Hepatic stellate cell (primary cell): ENCODE measurements around the gene LGMN.
"Not testable (repeated sequence)": the region's sequence is repeated elsewhere in the genome, so short reads cannot be mapped to it uniquely, and the experiment has no call there.

Source experiments
- DNase-seq: peaks from one replicate; pipeline ENCODE4 v3.0.0; 2011; ENCODE audit warnings: low spot score

LGMN gene

DNA sequence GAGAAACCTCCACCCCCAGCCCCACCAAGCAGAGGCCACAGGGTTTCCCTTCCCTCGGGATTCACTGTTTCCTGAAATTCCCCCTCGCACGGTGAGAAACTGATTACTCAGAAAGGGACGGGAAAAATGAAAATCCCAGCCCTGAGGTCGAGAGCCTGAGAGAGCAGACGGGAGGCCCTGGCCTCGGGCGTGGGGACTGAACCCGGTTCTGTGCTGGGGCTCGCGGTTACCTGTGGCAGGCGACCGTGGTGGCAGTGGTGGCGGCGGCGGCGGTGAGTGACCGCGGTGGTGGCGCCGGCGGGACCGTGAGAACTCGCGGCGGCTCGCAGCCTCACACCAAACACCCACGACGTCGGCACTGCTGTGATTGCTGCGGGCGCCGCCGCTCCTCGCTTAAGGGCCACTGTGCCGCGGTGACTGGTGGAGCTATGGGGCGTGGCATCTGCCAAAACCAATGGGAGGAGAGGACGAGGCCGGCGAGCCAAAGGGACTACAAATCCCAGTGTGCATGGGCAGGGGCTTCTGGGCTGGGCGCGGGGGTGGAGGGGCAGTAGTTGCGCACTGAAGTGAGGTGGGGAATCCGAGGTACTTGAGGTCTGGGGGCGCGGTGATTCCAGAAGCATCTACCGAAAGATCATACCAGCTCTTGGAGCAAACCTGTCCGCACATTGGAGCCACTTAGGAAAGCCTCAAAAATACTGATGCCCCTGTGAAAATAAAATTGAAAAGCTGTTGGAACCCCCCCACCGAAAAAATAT is at the start of gene LGMN:
TSS of gene LGMN (minus strand) at position 369 of the 758 bp plus-strand sequence. CDS start 15,841 bp downstream, outside the sequence.
- DNase-seq, result peak; percentile 92

DNA sequence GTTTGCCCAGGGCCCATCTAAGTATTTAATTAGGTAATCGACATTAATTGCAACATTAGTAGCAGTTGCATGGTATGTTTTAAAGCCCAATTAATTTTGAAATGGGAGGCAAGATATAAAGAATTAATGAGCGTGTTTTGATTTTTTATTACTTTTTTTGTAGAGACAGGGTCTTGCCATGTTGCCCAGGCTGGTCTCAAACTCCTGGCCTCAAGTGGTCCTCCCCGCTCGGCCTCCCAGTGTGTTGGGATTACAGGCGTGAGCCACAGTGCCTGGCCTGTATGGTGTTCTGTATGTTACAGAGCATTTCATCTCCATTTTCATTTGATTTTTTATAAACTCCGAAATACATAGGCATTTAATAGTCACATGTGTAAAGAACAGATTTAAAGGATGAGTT is 46.5 kb upstream of the LGMN start:
- no peak for DNase-seq

DNA sequence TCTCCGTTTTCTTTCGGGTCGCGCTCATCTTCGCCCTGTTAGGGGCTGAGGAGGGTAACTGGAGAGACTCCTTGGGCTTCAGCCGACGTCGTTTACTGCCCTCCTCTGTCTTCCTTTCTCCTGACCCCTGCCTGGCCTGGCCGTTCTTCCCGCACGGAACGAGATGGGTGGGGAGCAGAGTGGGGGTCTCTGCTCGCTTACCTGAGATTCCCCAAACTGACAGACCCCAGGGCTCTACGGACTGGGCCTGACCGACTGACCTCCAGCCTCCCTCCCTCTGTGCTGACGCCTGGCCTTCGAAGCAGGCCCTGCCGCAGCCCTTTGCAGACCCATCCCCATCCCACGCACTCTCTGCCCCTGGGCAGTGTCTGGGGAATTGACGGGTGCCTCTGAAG is 46.1 kb upstream of the LGMN start:
- DNase-seq, result no peak

DNA sequence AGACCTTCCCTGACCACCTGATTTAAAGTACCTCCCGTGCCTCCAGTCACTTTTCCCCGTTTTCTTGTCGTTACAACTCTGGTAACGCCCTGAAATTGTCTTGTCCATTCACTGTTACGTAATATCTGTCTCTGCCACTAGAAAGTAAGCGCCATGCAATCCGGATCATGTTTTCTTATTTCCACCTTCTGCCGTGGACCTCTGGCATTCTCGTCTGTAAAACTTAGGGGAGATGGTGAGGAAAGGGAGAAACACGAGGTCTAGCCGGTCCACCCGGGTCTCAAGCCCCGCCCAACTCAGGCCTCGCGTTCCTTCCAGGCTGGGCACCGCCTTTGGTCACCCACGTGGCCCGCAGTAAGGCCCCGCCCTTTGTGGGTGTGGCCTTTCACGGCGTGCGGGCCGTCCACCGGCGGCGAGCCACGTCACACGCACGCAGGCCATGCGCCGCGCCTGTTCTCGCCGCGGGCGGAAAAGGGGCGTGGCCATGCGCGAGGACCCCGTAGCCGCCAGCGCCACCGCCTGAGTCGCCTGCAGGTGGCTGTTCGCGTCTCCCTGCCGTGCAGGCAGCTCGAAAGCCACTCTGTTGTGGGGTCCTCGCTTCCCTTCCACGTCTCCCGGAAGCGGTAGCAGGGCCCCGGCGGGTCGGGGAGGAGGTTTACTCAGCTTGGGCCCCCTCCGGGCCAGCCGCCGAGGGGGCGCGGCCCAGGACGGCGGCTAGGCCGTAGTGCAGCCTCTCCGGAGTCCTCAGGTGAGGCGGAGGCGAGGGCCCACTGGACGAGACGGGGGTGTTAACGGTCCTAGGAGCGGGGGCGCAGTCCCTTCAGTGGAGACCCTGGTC is 45.5 kb upstream of the LGMN start, which contains the start of gene GOLGA5:
TSS of gene GOLGA5 (plus strand) at position 597 of the 838 bp plus-strand sequence. CDS start 3,133 bp downstream, outside the sequence.
- peak; percentile 88 for DNase-seq

DNA sequence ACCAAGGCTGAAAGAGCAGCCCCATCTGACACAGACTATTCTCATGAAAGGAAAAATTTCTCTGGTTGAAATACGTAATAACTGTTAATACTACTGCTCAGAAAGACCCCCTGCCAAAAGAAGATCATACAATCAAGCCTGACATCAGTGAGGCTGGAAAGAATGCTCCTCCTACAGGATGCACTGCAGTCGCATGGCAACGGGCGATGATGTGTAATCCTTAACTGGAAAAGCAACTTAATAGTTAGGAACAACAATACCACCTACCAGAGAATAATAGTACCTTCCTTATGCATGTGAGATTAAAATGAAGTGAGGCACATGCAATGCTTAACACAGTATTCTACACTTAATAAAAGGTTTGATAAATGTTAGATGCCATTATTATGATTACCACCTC is 44.5 kb upstream of the LGMN start:
- DNase-seq, result no peak

DNA sequence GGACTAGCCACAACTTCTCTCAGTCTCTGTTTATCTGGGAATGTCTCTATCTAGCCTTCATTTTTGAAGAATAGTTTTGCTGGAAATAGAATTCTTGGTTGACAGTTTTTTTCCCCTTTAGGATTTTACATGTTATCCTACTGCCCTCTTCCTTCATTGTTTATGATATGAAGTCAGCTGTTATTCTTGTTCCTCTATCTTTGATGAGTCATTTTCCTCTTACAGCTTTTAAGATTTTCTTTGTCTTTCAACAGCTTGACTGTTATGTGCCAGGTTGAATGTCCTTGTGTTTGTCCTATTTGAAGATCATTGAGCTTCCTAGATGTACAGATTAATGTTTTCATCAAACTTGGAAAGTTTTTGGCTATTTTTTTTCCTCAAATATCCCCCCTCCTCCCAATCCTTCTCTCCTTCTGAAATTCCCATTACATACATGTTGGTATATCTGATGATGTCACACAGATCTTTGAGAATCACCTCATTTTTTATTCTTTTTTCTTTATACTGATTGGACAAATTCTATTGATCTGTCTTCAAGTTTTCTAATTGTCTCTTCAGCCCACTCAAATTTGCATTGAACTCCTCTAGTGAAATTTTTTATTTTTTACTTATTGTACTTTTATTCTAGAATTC is 41.1 kb upstream of the LGMN start:
- no peak for DNase-seq

DNA sequence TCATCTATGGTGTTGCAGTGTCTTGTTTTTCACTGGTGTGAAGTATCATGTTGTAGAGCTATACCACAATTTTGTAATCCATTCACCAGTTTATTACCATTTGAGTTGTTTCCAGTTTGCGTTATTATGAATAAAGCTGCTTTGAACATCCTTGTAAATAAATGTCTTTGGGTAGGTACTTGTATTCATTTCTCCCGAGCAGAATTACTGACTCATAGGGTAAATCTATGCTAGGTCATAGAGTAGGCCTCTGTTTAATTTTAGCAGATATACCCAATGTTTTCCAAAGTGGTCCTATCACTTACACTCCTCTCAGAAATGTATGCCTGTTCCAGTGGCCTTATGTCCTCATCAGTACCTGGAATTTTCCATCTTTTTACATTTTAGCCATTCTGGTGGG is 39.1 kb upstream of the LGMN start:
- no peak for DNase-seq

DNA sequence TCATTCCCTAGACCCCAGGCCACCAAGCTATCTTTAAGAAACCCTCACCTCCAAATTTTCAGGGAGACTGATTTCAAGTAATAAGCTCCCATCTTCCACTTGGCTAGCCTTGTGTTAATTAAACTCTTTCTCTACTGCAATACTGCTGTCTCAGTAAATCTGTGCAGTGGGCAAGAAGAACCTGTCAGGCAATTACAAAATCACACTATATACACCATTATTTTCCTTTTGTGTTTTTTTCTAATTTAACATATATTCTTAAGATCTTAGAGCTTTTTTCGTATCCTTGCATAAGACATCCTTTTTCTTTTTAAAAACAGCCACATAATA is 38.0 kb upstream of the LGMN start:
- DNase-seq, result no peak

DNA sequence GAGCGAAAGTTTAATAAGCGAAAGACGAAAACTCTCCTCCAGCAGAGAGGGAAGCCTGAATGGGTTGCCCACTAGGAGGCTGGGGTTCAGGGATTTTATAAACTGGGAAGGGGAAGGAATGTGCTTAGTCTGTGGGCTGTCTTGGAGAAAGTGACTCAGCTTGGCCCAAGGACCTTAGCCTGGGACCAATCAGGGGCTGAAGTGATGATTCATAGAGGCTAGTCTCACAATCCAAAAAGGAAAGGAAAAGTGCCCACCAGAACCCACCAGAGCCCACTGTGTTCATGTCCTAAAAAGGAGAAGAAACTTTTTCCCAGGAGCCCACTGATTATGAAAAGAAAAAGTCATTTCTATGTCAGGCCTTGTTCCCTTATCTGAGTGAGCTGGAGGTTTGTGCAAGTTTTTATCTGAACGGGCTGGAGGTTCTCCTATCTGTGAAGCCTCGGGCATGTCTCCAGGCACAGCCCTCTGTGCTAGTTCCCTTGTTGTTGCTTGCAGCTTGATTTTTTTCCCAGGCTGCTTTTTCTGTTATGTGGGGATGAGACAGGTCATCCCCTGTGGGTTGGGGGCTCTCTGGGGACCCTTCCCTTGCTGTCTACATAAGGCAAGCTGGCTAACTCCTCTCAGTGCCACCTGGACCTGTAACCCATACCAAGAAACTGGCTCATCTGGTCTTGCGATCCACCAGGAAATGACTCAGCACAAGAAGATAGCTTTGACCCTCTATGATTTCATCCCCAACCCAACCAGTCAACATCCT is 37.4 kb upstream of the LGMN start:
- peak; percentile 67 for DNase-seq

DNA sequence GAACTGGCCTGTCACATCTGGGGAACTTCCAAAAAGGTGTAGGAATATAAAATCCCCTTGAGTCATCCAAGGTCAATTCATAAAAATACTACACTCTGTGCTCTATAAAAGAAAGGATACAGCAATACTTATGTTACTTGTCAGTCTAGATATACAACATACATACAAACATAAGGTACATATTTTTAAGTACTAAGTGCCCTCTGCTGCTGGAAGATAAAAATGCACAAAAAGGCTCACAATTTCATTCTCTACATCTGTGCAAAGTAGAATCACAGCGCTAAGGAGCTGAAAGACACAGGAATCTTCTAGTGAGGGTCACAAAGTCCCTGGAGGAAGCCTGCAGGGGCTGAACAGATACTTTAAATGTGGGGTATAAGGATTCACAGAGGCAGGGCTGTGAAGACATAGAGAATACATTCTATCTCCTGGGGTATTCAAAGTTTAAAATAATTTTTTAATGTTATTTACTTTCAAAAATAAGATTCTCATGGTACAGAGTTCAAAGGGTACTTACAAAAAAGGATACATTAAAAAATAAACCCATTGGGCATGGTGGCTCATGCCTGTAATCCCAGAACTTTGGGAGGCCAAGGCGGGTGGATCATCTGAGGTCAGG is 35.5 kb upstream of the LGMN start:
- peak; percentile 25 for DNase-seq

DNA sequence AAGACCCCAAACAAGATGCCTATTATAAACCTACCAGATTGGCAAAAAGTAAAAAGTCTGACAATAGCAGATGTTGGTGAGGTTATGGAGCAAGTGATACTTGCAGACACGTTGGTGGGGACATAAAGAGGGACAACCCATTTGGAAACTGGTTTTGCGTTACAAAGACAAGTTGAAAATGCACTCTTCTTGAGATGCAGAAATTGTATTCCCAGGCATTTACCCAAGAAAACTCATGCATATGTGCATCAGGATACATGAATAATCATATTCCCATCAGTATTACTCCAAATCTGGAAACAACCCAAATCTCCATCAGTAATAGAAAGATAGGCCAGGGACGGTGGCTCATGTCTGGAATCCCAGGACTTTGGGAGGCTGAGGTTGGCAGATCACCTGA is 32.9 kb upstream of the LGMN start:
- DNase-seq, result no peak

DNA sequence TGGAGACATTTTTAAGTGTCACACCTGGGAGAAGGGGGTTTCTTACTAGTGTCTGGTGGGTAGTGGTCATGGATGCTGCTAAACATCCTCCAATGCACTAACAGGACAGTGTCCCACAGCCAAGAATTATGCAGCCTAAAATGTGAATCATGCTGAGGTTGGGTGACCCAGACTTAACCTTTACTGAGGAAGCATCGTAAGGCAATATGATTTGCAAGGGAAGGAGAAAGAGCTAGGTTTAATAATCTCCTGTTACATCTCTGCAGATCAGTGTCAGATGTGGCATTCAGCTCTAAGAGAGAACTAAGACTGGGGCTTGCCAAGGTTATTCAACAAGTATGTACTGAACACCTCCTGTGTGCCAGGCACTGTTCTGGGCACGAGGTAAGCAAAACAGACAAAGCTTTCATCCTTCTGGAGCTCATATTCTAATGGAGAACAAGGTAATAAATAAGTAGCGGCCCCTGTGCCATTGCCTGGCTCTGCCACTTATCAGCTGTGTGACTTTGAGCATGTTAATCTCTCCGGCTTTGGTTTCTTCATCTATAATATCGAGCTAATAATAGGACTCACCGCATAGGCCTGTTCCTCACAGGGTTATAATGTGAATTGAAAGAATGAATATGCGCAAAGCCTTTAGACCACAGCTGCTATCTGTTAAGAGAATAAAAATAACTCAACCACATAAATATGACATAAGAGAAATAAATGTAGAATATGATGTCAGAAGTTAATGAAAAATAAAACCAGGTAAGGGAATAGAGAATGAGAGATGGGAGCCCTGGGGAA is 32.2 kb upstream of the LGMN start:
- DNase-seq, result no peak

DNA sequence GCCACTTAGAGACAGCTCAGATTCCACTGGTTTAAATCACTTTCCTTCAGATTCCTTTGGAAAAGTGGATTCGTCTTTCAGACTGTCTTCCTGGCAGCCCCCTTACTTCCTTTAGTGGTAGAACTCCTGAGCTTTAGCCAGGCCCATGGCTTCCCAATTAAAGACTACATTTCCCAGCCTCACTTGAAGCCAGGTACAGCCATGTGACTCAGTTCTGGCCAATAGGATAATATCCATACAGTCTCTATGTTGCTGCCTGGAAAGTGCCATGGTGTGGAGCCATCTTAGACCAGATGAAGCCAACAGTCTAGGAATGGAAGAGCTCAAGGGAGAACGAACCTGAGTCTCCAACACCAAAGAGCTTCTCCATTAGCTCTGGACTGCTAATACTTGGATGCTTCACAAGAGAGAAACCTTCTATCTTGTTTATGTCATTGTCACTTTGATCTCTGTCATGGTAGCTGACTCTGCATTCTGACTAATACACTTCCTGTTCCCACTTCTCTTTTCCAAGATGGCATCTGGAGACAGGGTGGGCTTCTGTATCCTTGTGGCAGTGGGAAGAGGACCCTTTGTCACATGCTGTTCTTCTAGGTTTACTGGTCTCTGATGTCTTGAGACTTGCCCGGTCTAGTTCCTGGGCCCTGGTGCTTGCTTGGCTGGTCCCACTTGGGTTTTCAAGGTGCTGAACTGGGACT is 30.6 kb upstream of the LGMN start:
- DNase-seq, result not testable (repeated sequence)

DNA sequence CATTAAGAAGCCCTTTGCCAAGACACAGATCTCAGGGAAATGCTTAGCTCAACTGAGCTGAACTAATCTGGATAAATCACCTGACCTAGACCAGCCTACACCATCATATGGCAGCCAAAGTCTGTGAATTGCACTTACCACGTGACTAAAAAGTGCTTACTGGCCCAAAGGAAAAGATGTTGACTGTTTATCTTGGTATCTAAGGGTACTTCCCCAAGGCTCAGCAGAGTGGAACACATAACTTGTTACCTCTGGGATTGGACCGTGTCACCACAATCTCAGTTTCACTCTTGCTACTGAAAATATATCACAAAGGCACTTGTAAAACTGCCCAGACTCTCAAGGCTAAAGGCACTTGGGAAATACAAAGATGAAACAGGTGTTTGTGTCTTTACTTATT is 26.9 kb upstream of the LGMN start:
- DNase-seq, result not testable (repeated sequence)

DNA sequence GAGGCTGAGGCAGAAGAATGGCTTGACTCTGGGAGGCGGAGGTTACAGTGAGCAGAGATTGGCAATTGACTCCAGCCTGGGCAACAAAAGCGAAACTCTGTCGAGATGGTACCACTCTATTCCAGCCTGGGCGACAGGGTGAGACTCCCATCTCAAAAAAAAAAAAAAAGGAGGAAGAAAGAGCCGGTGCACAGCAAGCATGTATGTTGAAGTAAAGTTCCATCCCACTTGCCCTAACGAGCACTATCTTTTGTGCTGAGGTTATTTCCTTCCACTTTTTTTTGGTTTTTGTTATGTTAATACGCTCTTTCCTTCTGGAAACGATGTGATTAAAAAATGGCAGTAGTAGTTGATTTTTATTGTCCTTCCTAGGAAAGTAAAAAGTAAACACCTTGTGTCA is 26.1 kb upstream of the LGMN start:
- no peak for DNase-seq

DNA sequence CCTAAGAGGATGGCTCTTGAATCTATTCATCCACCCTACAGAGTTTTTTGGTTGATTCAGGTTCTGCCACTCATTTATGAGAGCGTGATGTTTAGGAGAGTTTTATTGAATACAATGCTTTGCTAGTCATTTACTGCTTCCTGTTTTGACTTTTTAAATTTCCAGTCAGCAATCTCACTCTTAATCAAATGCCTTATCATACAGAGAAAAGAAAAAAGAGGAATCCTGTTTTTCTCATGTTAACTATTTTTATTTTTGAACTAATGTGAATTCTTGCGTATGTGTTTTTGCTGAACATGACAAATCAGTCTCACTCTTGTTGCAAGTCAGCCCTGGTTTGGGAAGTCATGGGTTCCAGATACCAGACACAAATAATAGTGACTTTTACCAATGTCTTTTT is 22.1 kb upstream of the LGMN start:
- DNase-seq, result no peak

DNA sequence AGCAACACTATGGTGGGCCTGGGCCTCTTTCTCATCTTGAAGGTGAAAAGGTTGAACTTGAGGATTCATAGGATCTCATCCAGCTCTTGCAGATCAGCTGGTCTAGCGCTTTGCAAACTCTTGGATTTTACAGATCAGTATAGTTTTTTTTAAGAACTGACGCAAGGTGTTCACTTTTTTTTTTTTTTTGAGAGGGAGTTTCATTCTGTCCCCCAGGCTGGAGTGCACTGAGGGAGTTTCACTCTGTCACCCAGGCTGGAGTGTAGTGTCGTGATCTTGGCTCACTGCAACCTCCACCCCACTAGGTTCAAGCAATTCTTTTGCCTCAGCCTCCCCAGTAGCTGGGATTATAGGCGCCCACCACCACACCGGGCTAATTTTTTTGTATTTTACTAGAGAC is 20.4 kb upstream of the LGMN start:
- no peak for DNase-seq

DNA sequence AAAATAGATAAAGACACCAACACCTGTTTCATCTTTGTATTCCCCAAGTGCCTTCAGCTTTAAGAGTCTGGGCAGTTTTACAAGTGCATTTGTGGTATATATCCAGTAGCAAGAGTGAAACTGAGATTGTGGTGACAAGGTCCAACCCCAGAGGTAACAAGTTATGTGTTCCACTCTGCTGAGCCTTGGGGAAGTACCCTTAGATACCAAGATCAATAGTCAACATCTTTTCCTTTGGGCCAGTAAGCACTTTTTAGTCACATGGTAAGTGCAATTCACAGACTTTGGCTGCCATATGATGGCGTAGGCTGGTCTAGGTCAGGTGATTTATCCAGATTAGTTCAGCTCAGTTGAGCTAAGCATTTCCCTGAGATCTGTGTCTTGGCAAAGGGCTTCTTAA is 19.8 kb upstream of the LGMN start:
- not testable (repeated sequence) for DNase-seq

DNA sequence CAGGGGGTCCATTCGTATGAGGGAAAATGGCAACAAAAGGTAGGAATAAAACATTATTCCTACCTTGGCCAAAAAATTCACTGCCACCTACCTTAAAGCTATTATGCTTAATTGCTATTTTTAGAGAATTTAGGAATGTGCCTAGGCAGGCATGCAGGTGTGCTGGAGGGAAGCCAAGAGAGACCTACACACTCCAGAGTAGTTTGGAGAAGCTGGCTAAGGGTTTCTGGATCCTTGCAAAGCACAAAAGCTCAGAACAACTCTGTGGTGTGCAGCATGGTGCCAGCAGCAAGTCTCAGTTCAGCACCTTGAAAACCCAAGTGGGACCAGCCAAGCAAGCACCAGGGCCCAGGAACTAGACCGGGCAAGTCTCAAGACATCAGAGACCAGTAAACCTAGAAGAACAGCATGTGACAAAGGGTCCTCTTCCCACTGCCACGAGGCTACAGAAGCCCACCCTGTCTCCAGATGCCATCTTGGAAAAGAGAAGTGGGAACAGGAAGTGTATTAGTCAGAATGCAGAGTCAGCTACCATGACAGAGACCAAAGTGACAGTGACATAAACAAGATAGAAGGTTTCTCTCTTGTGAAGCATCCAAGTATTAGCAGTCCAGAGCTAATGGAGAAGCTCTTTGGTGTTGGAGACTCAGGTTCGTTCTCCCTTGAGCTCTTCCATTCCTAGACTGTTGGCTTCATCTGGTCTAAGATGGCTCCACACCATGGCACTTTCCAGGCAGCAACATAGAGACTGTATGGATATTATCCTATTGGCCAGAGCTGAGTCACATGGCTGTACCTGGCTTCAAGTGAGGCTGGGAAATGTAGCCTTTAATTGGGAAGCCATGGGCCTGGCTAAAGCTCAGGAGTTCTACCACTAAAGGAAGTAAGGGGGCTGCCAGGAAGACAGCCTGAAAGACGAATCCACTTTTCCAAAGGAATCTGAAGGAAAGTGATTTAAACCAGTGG is 15.5 kb upstream of the LGMN start:
- not testable (repeated sequence) for DNase-seq
